ENCODE results near the gene OR1G1. TPM values are rescaled to one million over a fixed set of nuclear protein-coding genes. Genes with fewer than 3 reads are reported as not detected.
"Not testable (repeated sequence)": the region's sequence is repeated elsewhere in the genome, so short reads cannot be mapped to it uniquely, and the experiment has no call there.

Gene OR1G1
- total RNA-seq, 1 experiment from 2014 or later: not detected

GRCh38 chr17:3167574-3167973 lies 40.2 kb upstream of the OR1G1 start (continued):
- TF ChIP-seq ZBTB33 (IDR thresholded peaks at IDR 0.05; ENCODE audit: extremely low read depth, insufficient replicate concordance, low read length): no peak

- TF ChIP-seq FOSL1 (IDR thresholded peaks at IDR 0.05; ENCODE audit: low read depth) (no peak), TCF7L2 (IDR thresholded peaks at IDR 0.05; ENCODE audit: borderline replicate concordance, extremely low read depth, insufficient read depth, insufficient read length) (no peak), ZBTB33 (IDR thresholded peaks at IDR 0.05; ENCODE audit: extremely low read depth, insufficient replicate concordance, low read length) (no peak), CBX3 (IDR thresholded peaks at IDR 0.05; ENCODE audit: low read depth) (no peak), SP1 (IDR thresholded peaks at IDR 0.05; ENCODE audit: low read depth) (no peak), ZFX (IDR thresholded peaks at IDR 0.05) (no peak), CTCF (IDR thresholded peaks at IDR 0.05 in 2 of 3, conservative IDR thresholded peaks at IDR 0.05 in 1 of 3; ENCODE audit: borderline replicate concordance in 1 of 3, insufficient read depth in 1 of 3, low read depth in 2 of 3, low read length in 2 of 3) (no peak), SIN3A (IDR thresholded peaks at IDR 0.05; ENCODE audit: low read depth) (no peak), ATF3 (IDR thresholded peaks at IDR 0.05) (no peak), ELF1 (IDR thresholded peaks at IDR 0.05; ENCODE audit: borderline replicate concordance, low read depth) (no peak), POLR2A (IDR thresholded peaks at IDR 0.05; ENCODE audit: borderline replicate concordance, extremely low read depth, insufficient read depth, insufficient read length) (no peak), JUND (IDR thresholded peaks at IDR 0.05) (no peak)
- no peak overlapping the region for H3K4me2 ChIP-seq (ENCODE audit: low read length)
- no peak overlapping the region for H3K4me3 ChIP-seq (replicated peaks in 1 of 2; ENCODE audit: low read depth in 1 of 2, low read length in 2 of 2)
- intact Hi-C loops (cut with micrococcal nuclease): no loop called here
- H3K9ac ChIP-seq (ENCODE audit: low read length): no peak overlapping the region
- POLR2A ChIA-PET: no interaction called here
- H3K79me2 ChIP-seq (ENCODE audit: insufficient read depth, low read length): no peaks in the 10 kb centered on the region
- DNase-seq (ENCODE audit: low read depth, low spot score) (no peak), ATAC-seq (no peak)
- peaks cover 51% of the 10 kb centered on the region for H3K27me3 ChIP-seq (ENCODE audit: insufficient read depth, low read length)
- H3K27ac ChIP-seq (ENCODE audit: low read depth, low read length): no peak overlapping the region
- no peaks in the 10 kb centered on the region for H3K9me3 ChIP-seq (ENCODE audit: control insufficient read depth in 1 of 2, insufficient read depth in 1 of 2, low read depth in 1 of 2, low read length in 2 of 2)
- H3K9me2 ChIP-seq (ENCODE audit: insufficient read depth): no peaks in the 10 kb centered on the region
- H4K20me1 ChIP-seq (ENCODE audit: insufficient read depth): no peaks in the 10 kb centered on the region
- no peaks in the 10 kb centered on the region for H3K36me3 ChIP-seq (ENCODE audit: control insufficient read depth in 1 of 2, insufficient read depth in 2 of 2, low read length in 2 of 2)
- CTCF ChIA-PET: no interaction called here
- no TSS peak for BruUV-seq (replicated peaks)
- H3K4me1 ChIP-seq (ENCODE audit: control insufficient read depth in 1 of 2, insufficient read depth in 2 of 2, low read length in 2 of 2): no peaks in the 10 kb centered on the region
- RAD21 ChIA-PET (ENCODE audit: low non-redundant PET in 1 of 2, low total read pairs in 2 of 2, uncharacterized antibody in 2 of 2, unreplicated experiment in 2 of 2): no interaction called here
- no peak overlapping the region for H2AFZ ChIP-seq (ENCODE audit: low read depth, low read length, poor library complexity, severe bottlenecking)
Measured at GRCh38 chr17:3157218-3157617, 29.9 kb upstream of the OR1G1 start.

GRCh38 chr17:3137494-3137893 lies 10.1 kb upstream of the OR1G1 start:
- H3K4me1 ChIP-seq (ENCODE audit: control insufficient read depth in 1 of 2, insufficient read depth in 2 of 2, low read length in 2 of 2); DNase-seq (ENCODE audit: low read depth, low spot score); BruUV-seq (replicated peaks); RAD21 ChIA-PET (ENCODE audit: low non-redundant PET in 1 of 2, low total read pairs in 2 of 2, uncharacterized antibody in 2 of 2, unreplicated experiment in 2 of 2); H3K27ac ChIP-seq (ENCODE audit: low read depth, low read length); H2AFZ ChIP-seq (ENCODE audit: low read depth, low read length, poor library complexity, severe bottlenecking); H3K9me3 ChIP-seq (ENCODE audit: control insufficient read depth in 1 of 2, insufficient read depth in 1 of 2, low read depth in 1 of 2, low read length in 2 of 2); H3K4me3 ChIP-seq (replicated peaks in 1 of 2; ENCODE audit: low read depth in 1 of 2, low read length in 2 of 2); CTCF ChIA-PET; H4K20me1 ChIP-seq (ENCODE audit: insufficient read depth); H3K79me2 ChIP-seq (ENCODE audit: insufficient read depth, low read length); H3K9ac ChIP-seq (ENCODE audit: low read length); POLR2A ChIA-PET; intact Hi-C loops (cut with micrococcal nuclease); H3K36me3 ChIP-seq (ENCODE audit: control insufficient read depth in 1 of 2, insufficient read depth in 2 of 2, low read length in 2 of 2); H3K4me2 ChIP-seq (ENCODE audit: low read length); ATAC-seq; H3K9me2 ChIP-seq (ENCODE audit: insufficient read depth): not testable (repeated sequence)
- peaks cover 25% of the 10 kb centered on the region for H3K27me3 ChIP-seq (ENCODE audit: insufficient read depth, low read length)
